CD4-positive, CD25-positive, alpha-beta regulatory T cell (primary cell): ENCODE results near the gene GPR137. TPM values are rescaled to one million over a fixed set of nuclear protein-coding genes. Genes with fewer than 3 reads are reported as not detected.
A peak's percentile ranks its signal among the peaks of the same experiment; 100 is the strongest.

Experiments
- ATAC-seq, 2 donors: fragments of 150-1000 bp; cut with Tn5 transposase; one replicate each; pipeline ENCODE4 v1.10.0; 2021; ENCODE audit warnings: low read depth in 2 of 2, moderate number of reproducible peaks in 2 of 2, moderate library complexity in 1 of 2
- DNase-seq, 3 donors: peaks; one replicate each; pipeline versions ENCODE4 v3.0.0 to v3.0.0-alpha.2; 2012 to 2022; ENCODE audit warnings: mixed read lengths in 1 of 3
- H3K27ac ChIP-seq: one replicate; pipeline ENCODE4 v1.7.0; 2013; ENCODE audit warnings: mild to moderate bottlenecking, low read length; ENCODE audit not compliant: insufficient read depth, poor library complexity, severe bottlenecking
- H3K27me3 ChIP-seq: one replicate; pipeline ENCODE4 v1.7.0; 2013; ENCODE audit warnings: low read length; ENCODE audit not compliant: control insufficient read depth, insufficient read depth
- H3K36me3 ChIP-seq: one replicate; pipeline ENCODE4 v1.7.0; 2013; ENCODE audit warnings: mild to moderate bottlenecking, low read length, moderate library complexity; ENCODE audit not compliant: control insufficient read depth, insufficient read depth
- H3K4me1 ChIP-seq: 2 replicates; pipeline ENCODE4 v1.7.0; 2013; ENCODE audit warnings: mild to moderate bottlenecking, low read length; ENCODE audit not compliant: insufficient read depth, control insufficient read depth, poor library complexity, severe bottlenecking
- H3K4me3 ChIP-seq: one replicate; pipeline ENCODE4 v1.7.0; 2013; ENCODE audit warnings: low read depth, mild to moderate bottlenecking, low read length, moderate library complexity
- H3K9me3 ChIP-seq, 2 experiments: 1 replicate in 1 of 2; 2 replicates in 1 of 2; pipeline ENCODE4 v1.7.0; 2013; ENCODE audit warnings: low read length in 2 of 2, mild to moderate bottlenecking in 1 of 2, moderate library complexity in 1 of 2; ENCODE audit not compliant: control insufficient read depth in 2 of 2
- H3K27ac Mint-ChIP-seq, 3 donors: one replicate each; pipeline ENCODE4 v1.8.0; 2020 to 2022; ENCODE audit warnings: mild to moderate bottlenecking in 3 of 3, mixed read lengths in 3 of 3, moderate library complexity in 2 of 3
- H3K27me3 Mint-ChIP-seq: one replicate; pipeline ENCODE4 v1.8.0; 2022; ENCODE audit warnings: mild to moderate bottlenecking, mixed read lengths
- H3K36me3 Mint-ChIP-seq: one replicate; pipeline ENCODE4 v1.8.0; 2020; ENCODE audit warnings: mixed read lengths
- H3K4me1 Mint-ChIP-seq, 4 donors: one replicate each; pipeline ENCODE4 v1.8.0; 2020 to 2022; ENCODE audit warnings: mixed read lengths in 4 of 4, mild to moderate bottlenecking in 1 of 4
- H3K4me3 Mint-ChIP-seq, 4 donors: one replicate each; pipeline ENCODE4 v1.8.0; 2020 to 2022; ENCODE audit warnings: mild to moderate bottlenecking in 4 of 4, mixed read lengths in 4 of 4, moderate library complexity in 3 of 4
- H3K9me3 Mint-ChIP-seq, 7 donors: one replicate each; pipeline ENCODE4 v1.8.0; 2020 to 2022; ENCODE audit warnings: mixed read lengths in 7 of 7, mild to moderate bottlenecking in 3 of 7, moderate library complexity in 2 of 7
- polyA plus RNA-seq, 4 donors: library from polyadenylated mRNA; unstranded; fragments of 300-500 nt; fragmentation: Illumina TruSeq; gene quantifications; one replicate each; pipeline ENCODE4 v1.2.3, GENCODE V29; 2021
- total RNA-seq: library from RNA; stranded (reverse); gene quantifications from one replicate; pipeline ENCODE4 v1.2.3, GENCODE V29; 2022

Gene GPR137
- total and polyA plus RNA-seq, 5 donors from 2014 or later, result 4.1 to 26.0 (median 6.5) TPM

GRCh38 chr11:64287676-64288352 is 2.2 kb downstream of the GPR137 start:
- Histone ChIP-seq H3K9me3 (no peaks in the 10 kb centered on the region), H3K27me3 (no peaks in the 10 kb centered on the region), H3K27ac (no peak overlapping the region), H3K4me1 (peaks cover 36% of the 10 kb centered on the region), H3K36me3 (no peaks in the 10 kb centered on the region), H3K4me3 (no peak overlapping the region)
- no peak overlapping the region for H3K27ac Mint-ChIP-seq
- H3K27me3 Mint-ChIP-seq, result peaks cover 23% of the 10 kb centered on the region
- no peak for ATAC-seq
- H3K36me3 Mint-ChIP-seq, result no peaks in the 10 kb centered on the region
- no peak for DNase-seq
- peaks cover 0 to 28% (median 12%) of the 10 kb centered on the region in 4 donors for H3K4me1 Mint-ChIP-seq
- H3K9me3 Mint-ChIP-seq, result no peaks in the 10 kb centered on the region
- H3K4me3 Mint-ChIP-seq, result peak overlapping the region in 3 of 4 donors; percentile 29 to 87 (median 72)

- Histone ChIP-seq H3K36me3 (no peaks in the 10 kb centered on the region), H3K27ac (no peak overlapping the region), H3K4me3 (no peak overlapping the region), H3K27me3 (peaks cover 3% of the 10 kb centered on the region), H3K4me1 (peaks cover 34% of the 10 kb centered on the region), H3K9me3 (no peaks in the 10 kb centered on the region)
- DNase-seq (no peak), ATAC-seq (no peak)
- Mint-ChIP-seq H3K27me3 (peaks cover 28% of the 10 kb centered on the region), H3K27ac (no peak overlapping the region), H3K4me1 (peaks cover 0 to 24% (median 12%) of the 10 kb centered on the region in 4 donors), H3K36me3 (no peaks in the 10 kb centered on the region), H3K9me3 (no peaks in the 10 kb centered on the region), H3K4me3 (no peak overlapping the region)
Observed at GRCh38 chr11:64288353-64288750, 2.7 kb downstream of the GPR137 start.

GRCh38 chr11:64289002-64289564 is 3.4 kb downstream of the GPR137 start:
- H3K27me3 ChIP-seq, result peaks cover 5% of the 10 kb centered on the region
- ATAC-seq (no peak), DNase-seq (no peak)
- Mint-ChIP-seq H3K36me3 (no peaks in the 10 kb centered on the region), H3K27ac (peak overlapping the region in 1 of 3 donors; percentile 52), H3K4me1 (peaks cover 0 to 18% (median 10%) of the 10 kb centered on the region in 4 donors), H3K9me3 (no peaks in the 10 kb centered on the region), H3K4me3 (peak overlapping the region in 2 of 4 donors; percentile 40 to 44), H3K27me3 (peaks cover 36% of the 10 kb centered on the region)
- peaks cover 27% of the 10 kb centered on the region for H3K4me1 ChIP-seq
- H3K4me3 ChIP-seq, result no peak overlapping the region
- H3K27ac ChIP-seq, result no peak overlapping the region
- H3K36me3 ChIP-seq, result no peaks in the 10 kb centered on the region
- H3K9me3 ChIP-seq, result no peaks in the 10 kb centered on the region

- Histone ChIP-seq H3K36me3 (no peaks in the 10 kb centered on the region), H3K4me3 (no peak overlapping the region), H3K27ac (no peak overlapping the region), H3K27me3 (peaks cover 10% of the 10 kb centered on the region), H3K4me1 (peaks cover 23% of the 10 kb centered on the region), H3K9me3 (no peaks in the 10 kb centered on the region)
- peak overlapping the region in 1 of 3 donors; percentile 38 for H3K27ac Mint-ChIP-seq
- H3K9me3 Mint-ChIP-seq, result no peaks in the 10 kb centered on the region
- no peaks in the 10 kb centered on the region for H3K36me3 Mint-ChIP-seq
- H3K4me3 Mint-ChIP-seq, result peak overlapping the region; percentile 44 to 80 (median 62)
- DNase-seq (no peak), ATAC-seq (no peak)
- peaks cover 49% of the 10 kb centered on the region for H3K27me3 Mint-ChIP-seq
- peaks cover 0 to 16% (median 10%) of the 10 kb centered on the region in 4 donors for H3K4me1 Mint-ChIP-seq
Observed at GRCh38 chr11:64290352-64291261, 5.0 kb downstream of the GPR137 start.

- Mint-ChIP-seq H3K4me1 (peaks cover 0 to 13% (median 9%) of the 10 kb centered on the region in 4 donors), H3K9me3 (no peaks in the 10 kb centered on the region), H3K36me3 (no peaks in the 10 kb centered on the region), H3K27me3 (peaks cover 54% of the 10 kb centered on the region), H3K4me3 (peak within 1 kb of the TSS; percentile 44 to 80 (median 62)), H3K27ac (peak within 1 kb of the TSS in 1 of 3 donors; percentile 38)
- no peak within 1 kb of the TSS for H3K27ac ChIP-seq
- DNase-seq, result no peak
- no peaks in the 10 kb centered on the region for H3K9me3 ChIP-seq
- ATAC-seq, result no peak
- peaks cover 17% of the 10 kb centered on the region for H3K27me3 ChIP-seq
- H3K36me3 ChIP-seq, result no peaks in the 10 kb centered on the region
- peaks cover 17% of the 10 kb centered on the region for H3K4me1 ChIP-seq
- H3K4me3 ChIP-seq, result no peak within 1 kb of the TSS
Observed at GRCh38 chr11:64291262-64291751, 5.7 kb downstream of the GPR137 start, which contains the start of gene KCNK4. Gene KCNK4 (plus strand): TSS chr11:64291302. CDS start chr11:64293019, 1,717 bp downstream.

GRCh38 chr11:64291752-64292459 is 6.3 kb downstream of the GPR137 start:
- peaks cover 21% of the 10 kb centered on the region for H3K27me3 ChIP-seq
- peaks cover 16% of the 10 kb centered on the region for H3K4me1 ChIP-seq
- ATAC-seq, result peak; percentile 25 to 37
- H3K36me3 ChIP-seq, result no peaks in the 10 kb centered on the region
- DNase-seq, result peak in 2 of 3 donors; percentile 14 to 28
- Mint-ChIP-seq H3K9me3 (no peaks in the 10 kb centered on the region), H3K27ac (no peak overlapping the region), H3K36me3 (no peaks in the 10 kb centered on the region), H3K4me1 (peaks cover 0 to 7% (median 4%) of the 10 kb centered on the region in 4 donors), H3K27me3 (peaks cover 57% of the 10 kb centered on the region), H3K4me3 (no peak overlapping the region)
- H3K4me3 ChIP-seq, result no peak overlapping the region
- no peak overlapping the region for H3K27ac ChIP-seq
- H3K9me3 ChIP-seq, result no peaks in the 10 kb centered on the region
